ENCODE data around the gene EVI5L. TPM values are rescaled to one million over a fixed set of nuclear protein-coding genes. Genes with fewer than 3 reads are reported as not detected.
A peak's percentile ranks its signal among the peaks of the same experiment; 100 is the strongest.

Gene EVI5L
- 23.6 and 25.7 TPM in 2 replicates for total RNA-seq (2022)
- Bru-seq, nascent RNA: percentile 57 among the genes with signal in this experiment
- BruChase-seq, experiment 1, labeled RNA remaining after a 6-hour chase: percentile 63 among the genes with signal in this experiment
- BruChase-seq, experiment 2, labeled RNA remaining after a 2-hour chase: percentile 60 among the genes with signal in this experiment
- long read RNA-seq, transcript EVI5L-201 (19 exons, 3,855 nt): major isoform, 51 of 105 reads
- long read RNA-seq, partial matches to known transcripts: 25 of 105 reads
- long read RNA-seq, other reads (novel, unspliced or antisense): 29 of 105 reads

- CTCF ChIA-PET: no interaction called here
- H3K36me3 Mint-ChIP-seq (ENCODE audit: insufficient read depth, unreplicated experiment): peaks cover 7% of the 10 kb centered on the region
- H3K27ac Mint-ChIP-seq (ENCODE audit: low read depth, unreplicated experiment): peak within 1 kb of the TSS; percentile 97
- peak within 1 kb of the TSS; percentile 78 for H3K4me3 Mint-ChIP-seq (ENCODE audit: unreplicated experiment)
- TF ChIP-seq, protein P1, sequence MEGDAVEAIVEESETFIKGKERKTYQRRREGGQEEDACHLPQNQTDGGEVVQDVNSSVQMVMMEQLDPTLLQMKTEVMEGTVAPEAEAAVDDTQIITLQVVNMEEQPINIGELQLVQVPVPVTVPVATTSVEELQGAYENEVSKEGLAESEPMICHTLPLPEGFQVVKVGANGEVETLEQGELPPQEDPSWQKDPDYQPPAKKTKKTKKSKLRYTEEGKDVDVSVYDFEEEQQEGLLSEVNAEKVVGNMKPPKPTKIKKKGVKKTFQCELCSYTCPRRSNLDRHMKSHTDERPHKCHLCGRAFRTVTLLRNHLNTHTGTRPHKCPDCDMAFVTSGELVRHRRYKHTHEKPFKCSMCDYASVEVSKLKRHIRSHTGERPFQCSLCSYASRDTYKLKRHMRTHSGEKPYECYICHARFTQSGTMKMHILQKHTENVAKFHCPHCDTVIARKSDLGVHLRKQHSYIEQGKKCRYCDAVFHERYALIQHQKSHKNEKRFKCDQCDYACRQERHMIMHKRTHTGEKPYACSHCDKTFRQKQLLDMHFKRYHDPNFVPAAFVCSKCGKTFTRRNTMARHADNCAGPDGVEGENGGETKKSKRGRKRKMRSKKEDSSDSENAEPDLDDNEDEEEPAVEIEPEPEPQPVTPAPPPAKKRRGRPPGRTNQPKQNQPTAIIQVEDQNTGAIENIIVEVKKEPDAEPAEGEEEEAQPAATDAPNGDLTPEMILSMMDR (IDR thresholded peaks at IDR 0.05; ENCODE audit: unreplicated experiment): no peak
- no peaks in the 10 kb centered on the region for H3K9me3 Mint-ChIP-seq (ENCODE audit: unreplicated experiment)
- peaks cover 32% of the 10 kb centered on the region for H3K4me1 Mint-ChIP-seq (ENCODE audit: insufficient read depth, unreplicated experiment)
- DNase-seq (ENCODE audit: unreplicated experiment): peak; percentile 100
- intact Hi-C loops (cut with micrococcal nuclease): no loop called here
- BruUV-seq (replicated peaks): no TSS peak
- no peaks in the 10 kb centered on the region for H3K27me3 Mint-ChIP-seq (ENCODE audit: insufficient read depth, unreplicated experiment)
- POLR2A ChIA-PET: interaction anchor here (1.0 kb wide), 2 partner anchors 39 to 74 kb away, joined by 3 to 4 read pairs; partner anchors contain the start of gene MAP2K7
Observed at GRCh38 chr19:7829561-7830271, at the start of gene EVI5L. Gene EVI5L, plus strand, starts transcription at chr19:7830218. Its CDS starts 16,325 bp downstream, at chr19:7846543.

- TF ChIP-seq, protein P1 (IDR thresholded peaks at IDR 0.05; ENCODE audit: unreplicated experiment): no peak
- peak; percentile 6 for DNase-seq (ENCODE audit: unreplicated experiment)
- H3K36me3 Mint-ChIP-seq (ENCODE audit: insufficient read depth, unreplicated experiment): peaks cover 7% of the 10 kb centered on the region
- CTCF ChIA-PET: no interaction called here
- POLR2A ChIA-PET: interaction anchor here (0.7 kb wide), 1 partner anchor 74 kb away, joined by 3 read pairs; no protein-coding TSS in a partner anchor
- H3K9me3 Mint-ChIP-seq (ENCODE audit: unreplicated experiment): no peaks in the 10 kb centered on the region
- no peak overlapping the region for H3K4me3 Mint-ChIP-seq (ENCODE audit: unreplicated experiment)
- BruUV-seq (replicated peaks): no TSS peak
- H3K4me1 Mint-ChIP-seq (ENCODE audit: insufficient read depth, unreplicated experiment): peaks cover 18% of the 10 kb centered on the region
- H3K27me3 Mint-ChIP-seq (ENCODE audit: insufficient read depth, unreplicated experiment): peaks cover 17% of the 10 kb centered on the region
- intact Hi-C loops (cut with micrococcal nuclease): no loop called here
- no peak overlapping the region for H3K27ac Mint-ChIP-seq (ENCODE audit: low read depth, unreplicated experiment)
Observed at GRCh38 chr19:7781157-7781556, 48.9 kb upstream of the EVI5L start.

GRCh38 chr19:7783991-7784423, 46.0 kb upstream of the EVI5L start:
- ChIA-PET POLR2A (interaction anchor here (0.6 to 1.7 kb wide), 17 partner anchors 10 to 216 kb away, joined by 3 to 15 read pairs (median 4); partner anchors contain the start of genes MAP2K7, PET100, TRAPPC5 and XAB2), CTCF (interaction anchor here (0.6 to 2.9 kb wide), 8 partner anchors 16 to 467 kb away, joined by 3 to 18 read pairs (median 4); partner anchors contain the start of gene TRAPPC5)
- no peak overlapping the region for H3K4me3 Mint-ChIP-seq (ENCODE audit: unreplicated experiment)
- H3K27ac Mint-ChIP-seq (ENCODE audit: low read depth, unreplicated experiment): peak overlapping the region; percentile 17
- peak; percentile 98 for DNase-seq (ENCODE audit: unreplicated experiment)
- TF ChIP-seq, protein P1 (IDR thresholded peaks at IDR 0.05; ENCODE audit: unreplicated experiment): no peak
- H3K27me3 Mint-ChIP-seq (ENCODE audit: insufficient read depth, unreplicated experiment): no peaks in the 10 kb centered on the region
- H3K36me3 Mint-ChIP-seq (ENCODE audit: insufficient read depth, unreplicated experiment): peaks cover 7% of the 10 kb centered on the region
- peaks cover 18% of the 10 kb centered on the region for H3K4me1 Mint-ChIP-seq (ENCODE audit: insufficient read depth, unreplicated experiment)
- intact Hi-C loops (cut with micrococcal nuclease): no loop called here
- BruUV-seq (replicated peaks): no TSS peak
- no peaks in the 10 kb centered on the region for H3K9me3 Mint-ChIP-seq (ENCODE audit: unreplicated experiment)

DNA sequence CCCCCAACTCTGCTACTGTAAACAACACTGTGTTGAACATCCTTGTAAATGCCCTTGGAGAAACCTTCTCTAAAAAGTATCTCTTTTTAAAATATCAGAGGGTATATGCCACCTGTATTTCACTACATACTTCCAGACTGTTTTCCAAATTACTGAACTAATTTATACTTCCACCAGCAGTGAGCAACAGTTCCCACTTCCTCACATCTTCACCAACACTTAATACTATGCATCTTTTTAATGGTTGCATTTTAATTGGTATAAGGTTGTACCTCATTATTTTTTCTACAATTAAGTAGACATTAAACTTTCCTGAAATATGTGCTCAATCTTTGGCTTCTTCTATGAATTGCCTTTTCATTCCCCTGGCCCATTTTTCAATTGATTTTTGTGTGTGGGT, 45.2 kb upstream of the EVI5L start:
- Mint-ChIP-seq H3K4me3 (ENCODE audit: unreplicated experiment) (no peak overlapping the region), H3K36me3 (ENCODE audit: insufficient read depth, unreplicated experiment) (peaks cover 7% of the 10 kb centered on the region), H3K4me1 (ENCODE audit: insufficient read depth, unreplicated experiment) (peaks cover 18% of the 10 kb centered on the region), H3K27me3 (ENCODE audit: insufficient read depth, unreplicated experiment) (no peaks in the 10 kb centered on the region), H3K27ac (ENCODE audit: low read depth, unreplicated experiment) (no peak overlapping the region), H3K9me3 (ENCODE audit: unreplicated experiment) (no peaks in the 10 kb centered on the region)
- intact Hi-C loops (cut with micrococcal nuclease): no loop called here
- DNase-seq (ENCODE audit: unreplicated experiment): no peak
- TF ChIP-seq, protein P1 (IDR thresholded peaks at IDR 0.05; ENCODE audit: unreplicated experiment): no peak
- ChIA-PET POLR2A (interaction anchor here (1.0 to 1.7 kb wide), 8 partner anchors 11 to 217 kb away, joined by 3 to 15 read pairs (median 4); partner anchors contain the start of genes MAP2K7 and TRAPPC5), CTCF (interaction anchor here (0.6 to 1.8 kb wide), 4 partner anchors 68 to 466 kb away, joined by 3 to 6 read pairs (median 4); partner anchors contain the start of gene TRAPPC5)
- BruUV-seq (replicated peaks): no TSS peak
